ENCODE results near the gene SLC15A3.
A peak's percentile ranks its signal among the peaks of the same experiment; 100 is the strongest.

Gene SLC15A3

DNA sequence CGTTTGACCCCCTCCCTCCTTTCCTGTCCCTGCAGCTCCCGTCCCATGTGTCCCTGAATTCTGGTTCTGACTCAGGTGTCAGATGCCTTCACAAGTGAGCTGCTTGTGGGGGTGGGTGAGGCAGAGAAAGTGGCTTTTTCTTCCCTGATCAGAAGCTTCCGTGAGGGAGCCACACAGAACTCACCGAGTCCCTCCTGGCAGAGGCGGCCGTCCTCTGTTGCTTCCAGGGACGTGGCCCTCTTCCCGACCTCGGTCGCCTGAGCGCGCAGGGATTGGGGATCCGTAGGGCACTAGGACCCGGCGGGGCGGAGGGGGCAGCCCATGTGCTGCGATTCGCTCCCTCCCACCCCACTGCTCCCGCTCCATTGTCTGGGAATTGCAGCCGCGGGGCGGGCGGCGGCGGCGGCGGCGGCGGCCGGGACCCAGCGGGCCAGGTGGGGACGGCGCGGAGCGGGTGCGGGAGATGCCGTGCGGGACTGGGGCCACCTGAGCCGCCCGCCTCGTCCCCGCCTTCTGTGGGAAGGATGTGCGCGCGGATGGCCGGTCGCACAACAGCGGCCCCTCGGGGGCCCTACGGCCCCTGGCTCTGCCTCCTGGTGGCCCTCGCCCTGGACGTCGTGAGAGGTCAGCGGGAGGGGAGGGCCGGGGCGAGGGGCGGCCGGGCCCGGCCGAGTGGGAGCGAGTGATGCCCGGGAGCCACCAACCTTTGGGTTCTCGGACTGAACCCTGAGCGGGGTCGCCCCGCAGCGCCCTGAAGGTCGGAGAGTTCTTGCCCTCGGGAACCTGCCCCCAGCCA lies 27.7 kb downstream of the SLC15A3 start, which contains the start of gene TMEM132A (continued):
- TF ChIP-seq KLF16 (tag by site-specific recombination; IDR thresholded peaks at IDR 0.05) (no peak), ZNF544 (tag by site-specific recombination; IDR thresholded peaks at IDR 0.05) (no peak), KLF8 (tag by site-specific recombination; IDR thresholded peaks at IDR 0.05) (peak; percentile 64; the same call in 1 of the 2 replicates), ZNF416 (tag by site-specific recombination; IDR thresholded peaks at IDR 0.05) (no peak), SCRT2 (tag by site-specific recombination; IDR thresholded peaks at IDR 0.05) (0 out of 2 replicates have a peak, but pooled peaks have one; percentile 15), ZNF366 (tag by site-specific recombination; conservative IDR thresholded peaks at IDR 0.05) (0 out of 2 replicates have a peak, but pooled peaks have one; percentile 19), ZNF175 (tag by site-specific recombination; IDR thresholded peaks at IDR 0.05) (no peak), ZBTB21 (tag by site-specific recombination; IDR thresholded peaks at IDR 0.05) (no peak), HOXA7 (CRISPR knock-in tag; IDR thresholded peaks at IDR 0.05; ENCODE audit: borderline replicate concordance) (no peak), HOXD13 (CRISPR knock-in tag; IDR thresholded peaks at IDR 0.05; ENCODE audit: borderline replicate concordance) (no peak), ZNF423 (tag by site-specific recombination; IDR thresholded peaks at IDR 0.05) (no peak), ZNF146 (tag by site-specific recombination; IDR thresholded peaks at IDR 0.05) (no peak), ZNF623 (tag by site-specific recombination; IDR thresholded peaks at IDR 0.05) (no peak), BCL11B (tag by site-specific recombination; IDR thresholded peaks at IDR 0.05; ENCODE audit: low read depth) (no peak), ZNF404 (tag by site-specific recombination; IDR thresholded peaks at IDR 0.05) (no peak), RBAK (tag by site-specific recombination; IDR thresholded peaks at IDR 0.05) (no peak), KLF10 (tag by site-specific recombination; IDR thresholded peaks at IDR 0.05) (peak; percentile 30; the same call in 1 of the 2 replicates), OSR2 (tag by site-specific recombination; IDR thresholded peaks at IDR 0.05) (no peak), ZNF239 (tag by site-specific recombination; IDR thresholded peaks at IDR 0.05) (no peak), ZNF19 (tag by site-specific recombination; IDR thresholded peaks at IDR 0.05; ENCODE audit: low read depth) (no peak), ZNF843 (tag by site-specific recombination; IDR thresholded peaks at IDR 0.05) (no peak; the same call in 1 of the 2 replicates), ZNF138 (tag by site-specific recombination; IDR thresholded peaks at IDR 0.05; ENCODE audit: borderline replicate concordance) (no peak), PRDM1 (tag by site-specific recombination; IDR thresholded peaks at IDR 0.05) (no peak), YY2 (tag by site-specific recombination; IDR thresholded peaks at IDR 0.05) (no peak)
- TF ChIP-seq, protein P1, sequence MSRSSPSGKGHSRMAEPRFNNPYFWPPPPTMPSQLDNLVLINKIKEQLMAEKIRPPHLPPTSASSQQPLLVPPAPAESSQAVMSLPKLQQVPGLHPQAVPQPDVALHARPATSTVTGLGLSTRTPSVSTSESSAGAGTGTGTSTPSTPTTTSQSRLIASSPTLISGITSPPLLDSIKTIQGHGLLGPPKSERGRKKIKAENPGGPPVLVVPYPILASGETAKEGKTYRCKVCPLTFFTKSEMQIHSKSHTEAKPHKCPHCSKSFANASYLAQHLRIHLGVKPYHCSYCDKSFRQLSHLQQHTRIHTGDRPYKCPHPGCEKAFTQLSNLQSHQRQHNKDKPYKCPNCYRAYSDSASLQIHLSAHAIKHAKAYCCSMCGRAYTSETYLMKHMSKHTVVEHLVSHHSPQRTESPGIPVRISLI (tag by site-specific recombination; IDR thresholded peaks at IDR 0.05) = no peak
- TF ChIP-seq, protein P2, sequence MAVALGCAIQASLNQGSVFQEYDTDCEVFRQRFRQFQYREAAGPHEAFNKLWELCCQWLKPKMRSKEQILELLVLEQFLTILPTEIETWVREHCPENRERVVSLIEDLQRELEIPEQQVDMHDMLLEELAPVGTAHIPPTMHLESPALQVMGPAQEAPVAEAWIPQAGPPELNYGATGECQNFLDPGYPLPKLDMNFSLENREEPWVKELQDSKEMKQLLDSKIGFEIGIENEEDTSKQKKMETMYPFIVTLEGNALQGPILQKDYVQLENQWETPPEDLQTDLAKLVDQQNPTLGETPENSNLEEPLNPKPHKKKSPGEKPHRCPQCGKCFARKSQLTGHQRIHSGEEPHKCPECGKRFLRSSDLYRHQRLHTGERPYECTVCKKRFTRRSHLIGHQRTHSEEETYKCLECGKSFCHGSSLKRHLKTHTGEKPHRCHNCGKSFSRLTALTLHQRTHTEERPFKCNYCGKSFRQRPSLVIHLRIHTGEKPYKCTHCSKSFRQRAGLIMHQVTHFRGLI (tag by site-specific recombination; IDR thresholded peaks at IDR 0.05) = no peak
- TF ChIP-seq, protein P3, sequence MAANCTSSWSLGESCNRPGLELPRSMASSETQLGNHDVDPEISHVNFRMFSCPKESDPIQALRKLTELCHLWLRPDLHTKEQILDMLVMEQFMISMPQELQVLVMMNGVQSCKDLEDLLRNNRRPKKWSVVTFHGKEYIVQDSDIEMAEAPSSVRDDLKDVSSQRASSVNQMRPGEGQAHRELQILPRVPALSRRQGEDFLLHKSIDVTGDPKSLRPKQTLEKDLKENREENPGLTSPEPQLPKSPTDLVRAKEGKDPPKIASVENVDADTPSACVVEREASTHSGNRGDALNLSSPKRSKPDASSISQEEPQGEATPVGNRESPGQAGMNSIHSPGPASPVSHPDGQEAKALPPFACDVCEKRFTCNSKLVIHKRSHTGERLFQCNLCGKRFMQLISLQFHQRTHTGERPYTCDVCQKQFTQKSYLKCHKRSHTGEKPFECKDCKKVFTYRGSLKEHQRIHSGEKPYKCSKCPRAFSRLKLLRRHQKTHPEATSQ (tag by site-specific recombination; IDR thresholded peaks at IDR 0.05) = no peak
- TF ChIP-seq, protein P4, sequence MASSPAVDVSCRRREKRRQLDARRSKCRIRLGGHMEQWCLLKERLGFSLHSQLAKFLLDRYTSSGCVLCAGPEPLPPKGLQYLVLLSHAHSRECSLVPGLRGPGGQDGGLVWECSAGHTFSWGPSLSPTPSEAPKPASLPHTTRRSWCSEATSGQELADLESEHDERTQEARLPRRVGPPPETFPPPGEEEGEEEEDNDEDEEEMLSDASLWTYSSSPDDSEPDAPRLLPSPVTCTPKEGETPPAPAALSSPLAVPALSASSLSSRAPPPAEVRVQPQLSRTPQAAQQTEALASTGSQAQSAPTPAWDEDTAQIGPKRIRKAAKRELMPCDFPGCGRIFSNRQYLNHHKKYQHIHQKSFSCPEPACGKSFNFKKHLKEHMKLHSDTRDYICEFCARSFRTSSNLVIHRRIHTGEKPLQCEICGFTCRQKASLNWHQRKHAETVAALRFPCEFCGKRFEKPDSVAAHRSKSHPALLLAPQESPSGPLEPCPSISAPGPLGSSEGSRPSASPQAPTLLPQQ (tag by site-specific recombination; IDR thresholded peaks at IDR 0.05) = no peak
- TF ChIP-seq, protein P5, sequence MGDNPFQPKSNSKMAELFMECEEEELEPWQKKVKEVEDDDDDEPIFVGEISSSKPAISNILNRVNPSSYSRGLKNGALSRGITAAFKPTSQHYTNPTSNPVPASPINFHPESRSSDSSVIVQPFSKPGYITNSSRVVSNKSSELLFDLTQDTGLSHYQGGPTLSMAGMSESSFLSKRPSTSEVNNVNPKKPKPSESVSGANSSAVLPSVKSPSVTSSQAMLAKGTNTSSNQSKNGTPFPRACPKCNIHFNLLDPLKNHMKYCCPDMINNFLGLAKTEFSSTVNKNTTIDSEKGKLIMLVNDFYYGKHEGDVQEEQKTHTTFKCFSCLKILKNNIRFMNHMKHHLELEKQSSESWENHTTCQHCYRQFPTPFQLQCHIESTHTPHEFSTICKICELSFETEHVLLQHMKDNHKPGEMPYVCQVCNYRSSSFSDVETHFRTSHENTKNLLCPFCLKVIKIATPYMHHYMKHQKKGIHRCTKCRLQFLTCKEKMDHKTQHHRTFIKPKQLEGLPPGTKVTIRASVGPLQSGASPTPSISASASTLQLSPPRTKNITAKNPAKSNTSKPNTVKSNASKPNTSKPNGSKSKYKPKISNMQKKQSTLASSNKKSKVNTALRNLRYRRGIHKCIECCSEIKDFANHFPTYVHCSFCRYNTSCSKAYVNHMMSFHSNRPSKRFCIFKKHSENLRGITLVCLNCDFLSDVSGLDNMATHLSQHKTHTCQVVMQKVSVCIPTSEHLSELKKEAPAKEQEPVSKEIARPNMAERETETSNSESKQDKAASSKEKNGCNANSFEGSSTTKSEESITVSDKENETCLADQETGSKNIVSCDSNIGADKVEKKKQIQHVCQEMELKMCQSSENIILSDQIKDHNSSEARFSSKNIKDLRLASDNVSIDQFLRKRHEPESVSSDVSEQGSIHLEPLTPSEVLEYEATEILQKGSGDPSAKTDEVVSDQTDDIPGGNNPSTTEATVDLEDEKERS (tag by site-specific recombination; IDR thresholded peaks at IDR 0.05) = no peak
- TF ChIP-seq, protein P6, sequence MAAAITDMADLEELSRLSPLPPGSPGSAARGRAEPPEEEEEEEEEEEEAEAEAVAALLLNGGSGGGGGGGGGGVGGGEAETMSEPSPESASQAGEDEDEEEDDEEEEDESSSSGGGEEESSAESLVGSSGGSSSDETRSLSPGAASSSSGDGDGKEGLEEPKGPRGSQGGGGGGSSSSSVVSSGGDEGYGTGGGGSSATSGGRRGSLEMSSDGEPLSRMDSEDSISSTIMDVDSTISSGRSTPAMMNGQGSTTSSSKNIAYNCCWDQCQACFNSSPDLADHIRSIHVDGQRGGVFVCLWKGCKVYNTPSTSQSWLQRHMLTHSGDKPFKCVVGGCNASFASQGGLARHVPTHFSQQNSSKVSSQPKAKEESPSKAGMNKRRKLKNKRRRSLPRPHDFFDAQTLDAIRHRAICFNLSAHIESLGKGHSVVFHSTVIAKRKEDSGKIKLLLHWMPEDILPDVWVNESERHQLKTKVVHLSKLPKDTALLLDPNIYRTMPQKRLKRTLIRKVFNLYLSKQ (tag by site-specific recombination; IDR thresholded peaks at IDR 0.05; ENCODE audit: borderline replicate concordance) = no peak

All from HEK293 (cell line).